ENCODE measurements around the gene ITPK1. TPM values are rescaled to one million over a fixed set of nuclear protein-coding genes. Genes with fewer than 3 reads are reported as not detected.

Gene ITPK1
- total RNA-seq, 2 experiments from 2014 or later, result 17.8 to 34.7 TPM

- CTCF ChIA-PET (ENCODE audit: unreplicated experiment), result no interaction called here
- no peaks in the 10 kb centered on the region for H4K20me1 ChIP-seq (ENCODE audit: insufficient read depth, low read length)
- no peak overlapping the region for H3K4me2 ChIP-seq (ENCODE audit: low read length)
- TF ChIP-seq EZH2phosphoT487 (IDR thresholded peaks at IDR 0.05; ENCODE audit: borderline replicate concordance, low read depth, low read length), result no peak
- TF ChIP-seq CTCF (conservative IDR thresholded peaks at IDR 0.05; ENCODE audit: low read length), result no peak
- H3K27ac ChIP-seq (ENCODE audit: low read depth, low read length, poor library complexity, severe bottlenecking), result no peak overlapping the region
- no peaks in the 10 kb centered on the region for H3K9me2 ChIP-seq (ENCODE audit: insufficient read depth, low read length)
- H3K4me3 ChIP-seq (ENCODE audit: low read depth, low read length, poor library complexity, severe bottlenecking), result no peak overlapping the region
- BruUV-seq (replicated peaks), result no TSS peak
- no peaks in the 10 kb centered on the region for H3K4me1 ChIP-seq (ENCODE audit: insufficient read depth, low read length, poor library complexity, severe bottlenecking)
- H3K9me3 ChIP-seq (ENCODE audit: low read length), result no peaks in the 10 kb centered on the region
- no peaks in the 10 kb centered on the region for H3K79me2 ChIP-seq (ENCODE audit: insufficient read depth, low read depth, low read length)
- H3K36me3 ChIP-seq (ENCODE audit: insufficient read depth, low read length), result no peaks in the 10 kb centered on the region
- H2AFZ ChIP-seq (ENCODE audit: low read length), result no peak overlapping the region
- POLR2A ChIA-PET, result interaction anchor here (0.5 kb wide), 1 partner anchor 123 kb away, joined by 5 read pairs; no protein-coding TSS in a partner anchor
- intact Hi-C loops (cut with micrococcal nuclease; ENCODE audit: unreplicated experiment), result no loop called here
- no peak for DNase-seq (ENCODE audit: low spot score)
Measured at GRCh38 chr14:93024493-93024892, 91.2 kb downstream of the ITPK1 start.

- H2AFZ ChIP-seq (ENCODE audit: low read length), result no peak overlapping the region
- no peak for DNase-seq (ENCODE audit: low spot score)
- no peak overlapping the region for H3K4me3 ChIP-seq (ENCODE audit: low read depth, low read length, poor library complexity, severe bottlenecking)
- H3K9me2 ChIP-seq (ENCODE audit: insufficient read depth, low read length), result no peaks in the 10 kb centered on the region
- BruUV-seq (replicated peaks), result no TSS peak
- CTCF ChIA-PET (ENCODE audit: unreplicated experiment), result interaction anchor here (0.7 kb wide), 1 partner anchor 10 kb away, joined by 3 read pairs; no protein-coding TSS in a partner anchor
- no peak overlapping the region for H3K27ac ChIP-seq (ENCODE audit: low read depth, low read length, poor library complexity, severe bottlenecking)
- no peaks in the 10 kb centered on the region for H4K20me1 ChIP-seq (ENCODE audit: insufficient read depth, low read length)
- H3K4me2 ChIP-seq (ENCODE audit: low read length), result no peak overlapping the region
- no peaks in the 10 kb centered on the region for H3K4me1 ChIP-seq (ENCODE audit: insufficient read depth, low read length, poor library complexity, severe bottlenecking)
- H3K9me3 ChIP-seq (ENCODE audit: low read length), result no peaks in the 10 kb centered on the region
- no peaks in the 10 kb centered on the region for H3K36me3 ChIP-seq (ENCODE audit: insufficient read depth, low read length)
- intact Hi-C loops (cut with micrococcal nuclease; ENCODE audit: unreplicated experiment), result no loop called here
- no peak for TF ChIP-seq EZH2phosphoT487 (IDR thresholded peaks at IDR 0.05; ENCODE audit: borderline replicate concordance, low read depth, low read length)
- no peak for TF ChIP-seq CTCF (conservative IDR thresholded peaks at IDR 0.05; ENCODE audit: low read length)
- POLR2A ChIA-PET, result no interaction called here
- no peaks in the 10 kb centered on the region for H3K79me2 ChIP-seq (ENCODE audit: insufficient read depth, low read depth, low read length)
Measured at GRCh38 chr14:93023802-93024434, 91.8 kb downstream of the ITPK1 start.

GRCh38 chr14:93023039-93023438 is 92.7 kb downstream of the ITPK1 start:
- intact Hi-C loops (cut with micrococcal nuclease; ENCODE audit: unreplicated experiment), result no loop called here
- no peak overlapping the region for H3K27ac ChIP-seq (ENCODE audit: low read depth, low read length, poor library complexity, severe bottlenecking)
- no peaks in the 10 kb centered on the region for H3K9me3 ChIP-seq (ENCODE audit: low read length)
- H2AFZ ChIP-seq (ENCODE audit: low read length), result no peak overlapping the region; the same call in 1 of the 2 replicates
- BruUV-seq (replicated peaks), result no TSS peak
- CTCF ChIA-PET (ENCODE audit: unreplicated experiment), result interaction anchor here (0.7 kb wide), 1 partner anchor 68 kb away, joined by 3 read pairs; no protein-coding TSS in a partner anchor
- H3K36me3 ChIP-seq (ENCODE audit: insufficient read depth, low read length), result no peaks in the 10 kb centered on the region
- no peak overlapping the region for H3K4me3 ChIP-seq (ENCODE audit: low read depth, low read length, poor library complexity, severe bottlenecking)
- no peak for TF ChIP-seq CTCF (conservative IDR thresholded peaks at IDR 0.05; ENCODE audit: low read length)
- no peak for TF ChIP-seq EZH2phosphoT487 (IDR thresholded peaks at IDR 0.05; ENCODE audit: borderline replicate concordance, low read depth, low read length)
- no peaks in the 10 kb centered on the region for H4K20me1 ChIP-seq (ENCODE audit: insufficient read depth, low read length)
- no peaks in the 10 kb centered on the region for H3K4me1 ChIP-seq (ENCODE audit: insufficient read depth, low read length, poor library complexity, severe bottlenecking)
- POLR2A ChIA-PET, result no interaction called here
- peak; percentile 38 for DNase-seq (ENCODE audit: low spot score)
- H3K4me2 ChIP-seq (ENCODE audit: low read length), result no peak overlapping the region
- no peaks in the 10 kb centered on the region for H3K79me2 ChIP-seq (ENCODE audit: insufficient read depth, low read depth, low read length)
- no peaks in the 10 kb centered on the region for H3K9me2 ChIP-seq (ENCODE audit: insufficient read depth, low read length)

All from OCI-LY7 (cell line).